ENCODE results near the gene TUBB2B. TPM values are rescaled to one million over a fixed set of nuclear protein-coding genes. Genes with fewer than 3 reads are reported as not detected.

The TUBB2B gene
- total and polyA plus RNA-seq, 2 donors: 4.3 to 6.8 TPM

DNA sequence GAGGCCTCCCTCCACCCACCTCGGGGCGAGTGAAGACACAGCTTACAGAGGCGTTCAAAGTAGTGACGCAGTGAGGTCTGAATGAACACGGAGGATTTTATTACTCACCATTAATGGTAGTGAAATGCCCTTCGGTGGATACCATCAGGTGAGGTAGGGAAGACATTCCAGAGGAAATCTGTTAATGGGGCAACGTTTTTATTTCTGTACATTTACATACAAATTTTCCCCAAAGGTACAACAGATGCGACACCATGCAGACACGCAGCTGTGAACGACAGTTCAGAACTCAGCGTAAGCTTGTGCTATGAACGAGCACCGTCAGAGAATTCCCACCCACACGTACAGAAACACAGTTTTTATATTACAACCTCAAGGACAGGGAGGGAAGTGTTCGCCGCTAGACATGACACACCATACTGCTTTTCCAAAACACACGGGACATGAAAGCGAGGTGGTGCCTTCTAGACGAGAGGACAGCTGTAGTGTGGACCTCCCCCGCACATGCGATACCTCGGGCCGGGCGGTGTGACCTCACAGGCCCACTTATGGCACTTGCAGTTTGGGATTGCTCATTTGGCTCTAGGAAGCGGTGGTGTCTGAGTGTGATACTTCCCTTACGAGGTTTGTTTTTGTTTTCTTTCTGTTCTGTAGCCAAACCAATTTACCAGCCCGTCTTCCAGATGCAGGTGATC is 42.0 kb upstream of the TUBB2B start:
- Histone ChIP-seq H3K9me3 (ENCODE audit: control insufficient read depth in 2 of 2, insufficient read depth in 1 of 2, low read length in 1 of 2) (no peaks in the 10 kb centered on the region), H3K4me1 (ENCODE audit: control insufficient read depth in 2 of 2, insufficient read depth in 2 of 2, low read length in 2 of 2) (peaks cover 3 to 6% of the 10 kb centered on the region in 2 donors), H3K27ac (ENCODE audit: low read depth in 1 of 2, low read length in 1 of 2) (no peak overlapping the region), H3K27me3 (ENCODE audit: control insufficient read depth in 2 of 2, insufficient read depth in 1 of 2, low read length in 1 of 2) (no peaks in the 10 kb centered on the region), H3K36me3 (ENCODE audit: control insufficient read depth in 2 of 2, insufficient read depth in 2 of 2, low read length in 1 of 2) (peaks cover 28 to 69% of the 10 kb centered on the region in 2 donors), H3K4me3 (ENCODE audit: low read length in 2 of 2) (no peak overlapping the region)
- WGBS: 92% methylated on average over 27 of the region's 27 CpGs
- no peak for DNase-seq (ENCODE audit: low read depth in 6 of 9, low spot score in 9 of 9)

DNA sequence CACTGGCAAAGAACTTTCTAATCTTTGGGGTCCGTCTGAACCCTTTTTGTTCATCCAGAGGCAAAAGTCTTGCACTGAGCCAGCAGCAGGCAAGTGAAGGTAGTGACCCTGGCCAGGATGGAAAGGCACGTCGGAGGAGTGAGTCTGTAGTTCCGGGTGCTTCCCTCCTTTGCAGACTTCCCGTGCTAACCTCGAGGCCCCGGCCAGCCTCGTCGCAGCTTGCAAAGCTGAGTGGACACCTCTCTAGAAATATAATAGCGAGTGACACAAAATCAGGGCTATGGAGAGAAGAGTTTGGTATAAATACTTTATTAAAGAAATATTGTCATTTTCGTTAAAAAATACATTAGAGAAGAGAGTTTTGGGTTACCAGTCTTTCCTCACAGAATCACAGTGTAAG is 41.2 kb upstream of the TUBB2B start:
- peaks cover 36 to 73% of the 10 kb centered on the region in 2 donors for H3K36me3 ChIP-seq (ENCODE audit: control insufficient read depth in 2 of 2, insufficient read depth in 2 of 2, low read length in 1 of 2)
- DNase-seq (ENCODE audit: low read depth in 6 of 9, low spot score in 9 of 9): no peak
- 96% methylated on average over 11 of the region's 11 CpGs for WGBS
- no peaks in the 10 kb centered on the region for H3K27me3 ChIP-seq (ENCODE audit: control insufficient read depth in 2 of 2, insufficient read depth in 1 of 2, low read length in 1 of 2)
- peaks cover 10 to 13% of the 10 kb centered on the region in 2 donors for H3K4me1 ChIP-seq (ENCODE audit: control insufficient read depth in 2 of 2, insufficient read depth in 2 of 2, low read length in 2 of 2)
- no peak overlapping the region for H3K4me3 ChIP-seq (ENCODE audit: low read length in 2 of 2)
- H3K9me3 ChIP-seq (ENCODE audit: control insufficient read depth in 2 of 2, insufficient read depth in 1 of 2, low read length in 1 of 2): no peaks in the 10 kb centered on the region
- no peak overlapping the region for H3K27ac ChIP-seq (ENCODE audit: low read depth in 1 of 2, low read length in 1 of 2)

DNA sequence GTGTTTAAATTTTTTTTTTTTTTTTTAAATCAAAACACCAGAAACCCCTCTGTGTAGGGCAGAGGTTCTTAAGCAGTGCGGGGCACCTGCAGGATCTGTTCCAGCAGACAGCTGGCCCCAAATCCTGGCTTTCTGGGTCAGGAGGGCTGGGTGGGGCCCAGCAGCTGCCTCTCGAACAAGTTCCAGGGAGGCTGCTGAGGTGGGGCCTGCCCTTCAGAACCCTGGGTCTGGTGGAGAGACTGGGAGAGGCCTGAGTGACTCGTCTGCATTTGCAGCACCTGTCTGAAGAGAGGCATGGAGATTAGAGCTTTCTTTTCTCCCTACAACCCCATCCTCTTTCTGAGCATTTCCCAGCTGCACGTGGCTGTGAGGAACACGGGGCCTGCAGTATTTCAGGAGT is 39.7 kb upstream of the TUBB2B start:
- H3K4me1 ChIP-seq (ENCODE audit: control insufficient read depth in 2 of 2, insufficient read depth in 2 of 2, low read length in 2 of 2): peaks cover 24 to 28% of the 10 kb centered on the region in 2 donors
- no peak overlapping the region for H3K27ac ChIP-seq (ENCODE audit: low read depth in 1 of 2, low read length in 1 of 2)
- 74% methylated on average over 5 of the region's 5 CpGs for WGBS
- no peaks in the 10 kb centered on the region for H3K27me3 ChIP-seq (ENCODE audit: control insufficient read depth in 2 of 2, insufficient read depth in 1 of 2, low read length in 1 of 2)
- no peaks in the 10 kb centered on the region for H3K9me3 ChIP-seq (ENCODE audit: control insufficient read depth in 2 of 2, insufficient read depth in 1 of 2, low read length in 1 of 2)
- DNase-seq (ENCODE audit: low read depth in 6 of 9, low spot score in 9 of 9): no peak
- H3K4me3 ChIP-seq (ENCODE audit: low read length in 2 of 2): no peak overlapping the region
- peaks cover 32 to 69% of the 10 kb centered on the region in 2 donors for H3K36me3 ChIP-seq (ENCODE audit: control insufficient read depth in 2 of 2, insufficient read depth in 2 of 2, low read length in 1 of 2)

DNA sequence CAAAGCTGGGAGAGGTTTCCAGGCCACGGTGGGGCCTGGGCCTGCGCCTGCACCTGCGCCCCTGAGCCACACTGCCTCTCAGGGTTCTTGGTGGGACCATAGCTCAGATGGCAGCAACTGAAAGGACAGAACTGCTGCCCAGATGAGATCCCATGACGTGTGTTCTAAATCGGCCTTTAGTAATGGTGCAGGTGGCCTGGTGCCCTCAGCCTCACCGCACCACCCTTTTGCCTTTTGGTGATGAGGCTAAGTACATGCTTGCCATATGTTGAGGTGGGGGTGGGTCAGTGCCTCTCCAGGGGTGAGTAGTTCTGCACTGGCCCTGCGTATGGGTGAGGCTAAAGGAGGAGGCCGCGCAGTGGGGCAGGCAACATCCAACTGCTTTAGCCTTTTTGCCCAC is 38.7 kb upstream of the TUBB2B start:
- 65% methylated on average over 9 of the region's 9 CpGs for WGBS
- Histone ChIP-seq H3K27me3 (ENCODE audit: control insufficient read depth in 2 of 2, insufficient read depth in 1 of 2, low read length in 1 of 2) (no peaks in the 10 kb centered on the region), H3K4me1 (ENCODE audit: control insufficient read depth in 2 of 2, insufficient read depth in 2 of 2, low read length in 2 of 2) (peaks cover 31 to 38% of the 10 kb centered on the region in 2 donors), H3K9me3 (ENCODE audit: control insufficient read depth in 2 of 2, insufficient read depth in 1 of 2, low read length in 1 of 2) (no peaks in the 10 kb centered on the region), H3K4me3 (ENCODE audit: low read length in 2 of 2) (no peak overlapping the region), H3K27ac (ENCODE audit: low read depth in 1 of 2, low read length in 1 of 2) (no peak overlapping the region), H3K36me3 (ENCODE audit: control insufficient read depth in 2 of 2, insufficient read depth in 2 of 2, low read length in 1 of 2) (peaks cover 22 to 63% of the 10 kb centered on the region in 2 donors)
- no peak for DNase-seq (ENCODE audit: low read depth in 6 of 9, low spot score in 9 of 9)

DNA sequence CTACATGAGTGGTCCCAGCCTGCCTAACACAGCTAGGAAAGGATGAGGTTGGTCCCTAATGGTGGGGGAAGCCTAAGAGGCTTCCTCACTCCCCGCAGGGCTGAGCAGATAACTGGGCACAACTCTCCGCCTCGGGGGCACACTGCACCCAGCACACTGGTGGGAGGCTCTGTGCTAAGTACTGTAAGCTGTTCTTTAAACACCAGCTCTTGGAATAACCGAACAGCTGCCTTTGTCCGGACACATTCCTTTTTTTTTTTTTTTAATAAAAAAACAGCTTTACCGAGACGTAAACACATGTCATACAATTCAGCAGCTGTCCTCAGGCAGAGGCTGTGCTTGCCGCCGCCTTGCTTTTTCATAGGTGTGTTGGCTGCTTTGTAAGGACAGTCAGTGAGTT is 38.2 kb upstream of the TUBB2B start:
- Histone ChIP-seq H3K27ac (ENCODE audit: low read depth in 1 of 2, low read length in 1 of 2) (no peak overlapping the region), H3K4me3 (ENCODE audit: low read length in 2 of 2) (no peak overlapping the region), H3K4me1 (ENCODE audit: control insufficient read depth in 2 of 2, insufficient read depth in 2 of 2, low read length in 2 of 2) (peaks cover 33 to 43% of the 10 kb centered on the region in 2 donors), H3K36me3 (ENCODE audit: control insufficient read depth in 2 of 2, insufficient read depth in 2 of 2, low read length in 1 of 2) (peaks cover 19 to 59% of the 10 kb centered on the region in 2 donors), H3K27me3 (ENCODE audit: control insufficient read depth in 2 of 2, insufficient read depth in 1 of 2, low read length in 1 of 2) (no peaks in the 10 kb centered on the region), H3K9me3 (ENCODE audit: control insufficient read depth in 2 of 2, insufficient read depth in 1 of 2, low read length in 1 of 2) (no peaks in the 10 kb centered on the region)
- no peak for DNase-seq (ENCODE audit: low read depth in 6 of 9, low spot score in 9 of 9)
- WGBS: 69% methylated on average over 9 of the region's 9 CpGs

DNA sequence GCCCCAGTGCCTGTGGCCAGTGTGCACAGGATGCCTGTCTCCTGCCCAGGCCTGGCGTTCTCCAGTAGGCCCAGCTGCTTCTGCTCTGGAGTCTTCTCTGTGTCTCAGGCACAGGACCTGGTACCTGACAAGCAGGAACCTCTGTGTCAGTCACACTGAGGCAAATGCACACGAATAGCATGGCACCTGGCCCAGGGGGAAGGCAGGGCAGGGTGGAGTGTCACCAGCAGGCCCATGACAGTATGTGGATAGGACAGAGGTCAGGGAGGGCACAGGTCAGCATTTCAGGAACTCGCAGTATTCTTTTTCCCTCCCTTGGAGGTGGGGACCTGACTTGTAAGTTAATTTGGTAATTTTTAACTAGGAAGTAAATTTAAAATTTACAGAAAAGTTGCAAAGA is 36.9 kb upstream of the TUBB2B start:
- no peak for DNase-seq (ENCODE audit: low read depth in 6 of 9, low spot score in 9 of 9)
- Histone ChIP-seq H3K9me3 (ENCODE audit: control insufficient read depth in 2 of 2, insufficient read depth in 1 of 2, low read length in 1 of 2) (no peaks in the 10 kb centered on the region), H3K4me1 (ENCODE audit: control insufficient read depth in 2 of 2, insufficient read depth in 2 of 2, low read length in 2 of 2) (peaks cover 36 to 56% of the 10 kb centered on the region in 2 donors), H3K27me3 (ENCODE audit: control insufficient read depth in 2 of 2, insufficient read depth in 1 of 2, low read length in 1 of 2) (no peaks in the 10 kb centered on the region), H3K36me3 (ENCODE audit: control insufficient read depth in 2 of 2, insufficient read depth in 2 of 2, low read length in 1 of 2) (peaks cover 9 to 46% of the 10 kb centered on the region in 2 donors), H3K4me3 (ENCODE audit: low read length in 2 of 2) (no peak overlapping the region), H3K27ac (ENCODE audit: low read depth in 1 of 2, low read length in 1 of 2) (no peak overlapping the region)
- WGBS: 95% methylated on average over 3 of the region's 3 CpGs

DNA sequence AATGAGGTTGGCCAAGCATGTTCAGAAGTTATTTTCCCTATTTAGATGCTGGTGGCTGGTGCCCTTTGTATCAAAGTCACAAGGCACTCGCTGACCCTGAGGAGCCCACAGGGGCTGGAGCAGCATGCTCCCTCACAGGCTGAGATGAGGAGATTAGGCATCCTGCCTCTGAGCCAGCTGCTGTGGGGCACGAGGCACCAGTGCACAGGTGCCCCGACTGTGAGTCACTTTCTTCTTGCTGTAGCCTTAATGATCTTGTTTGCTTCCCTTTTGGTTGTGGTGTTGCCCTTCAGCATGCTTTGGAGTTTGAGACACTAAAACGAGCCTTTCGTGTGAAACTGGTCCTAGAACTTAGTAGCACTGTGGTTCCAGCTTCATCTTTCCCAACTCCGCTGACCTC is 35.6 kb upstream of the TUBB2B start:
- H3K4me3 ChIP-seq (ENCODE audit: low read length in 2 of 2): no peak overlapping the region
- peaks cover 0 to 4% of the 10 kb centered on the region in 2 donors for H3K27me3 ChIP-seq (ENCODE audit: control insufficient read depth in 2 of 2, insufficient read depth in 1 of 2, low read length in 1 of 2)
- H3K9me3 ChIP-seq (ENCODE audit: control insufficient read depth in 2 of 2, insufficient read depth in 1 of 2, low read length in 1 of 2): no peaks in the 10 kb centered on the region
- H3K27ac ChIP-seq (ENCODE audit: low read depth in 1 of 2, low read length in 1 of 2): peak overlapping the region in 1 of 2 donors; percentile 71
- peak in 3 of 9 donors; percentile 42 to 57 (median 55) for DNase-seq (ENCODE audit: low read depth in 6 of 9, low spot score in 9 of 9)
- H3K4me1 ChIP-seq (ENCODE audit: control insufficient read depth in 2 of 2, insufficient read depth in 2 of 2, low read length in 2 of 2): peaks cover 39 to 61% of the 10 kb centered on the region in 2 donors
- H3K36me3 ChIP-seq (ENCODE audit: control insufficient read depth in 2 of 2, insufficient read depth in 2 of 2, low read length in 1 of 2): peaks cover 9 to 34% of the 10 kb centered on the region in 2 donors
- WGBS: 26% methylated on average over 6 of the region's 6 CpGs

DNA sequence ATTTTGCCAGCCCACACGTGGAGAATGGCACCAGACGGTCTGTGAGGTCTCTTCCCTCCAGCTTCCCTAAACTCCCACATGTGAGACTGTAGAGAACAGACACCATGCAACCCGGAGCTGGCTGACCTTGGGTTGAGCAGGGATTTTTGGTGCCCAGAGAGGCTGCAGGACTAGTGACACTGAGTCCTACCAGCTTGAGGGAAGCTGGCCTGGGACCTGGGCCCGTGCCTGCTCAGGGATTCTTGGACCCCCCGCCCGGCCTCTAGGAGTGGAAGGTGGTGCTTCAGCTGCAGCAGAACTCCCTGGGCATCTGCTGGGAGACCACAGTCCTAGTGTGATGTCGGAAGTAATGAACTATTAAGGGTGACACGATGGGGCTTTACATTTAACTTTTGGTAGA is 34.5 kb upstream of the TUBB2B start:
- no peak for DNase-seq (ENCODE audit: low read depth in 6 of 9, low spot score in 9 of 9)
- peaks cover 39 to 61% of the 10 kb centered on the region in 2 donors for H3K4me1 ChIP-seq (ENCODE audit: control insufficient read depth in 2 of 2, insufficient read depth in 2 of 2, low read length in 2 of 2)
- 89% methylated on average over 8 of the region's 8 CpGs for WGBS
- no peaks in the 10 kb centered on the region for H3K9me3 ChIP-seq (ENCODE audit: control insufficient read depth in 2 of 2, insufficient read depth in 1 of 2, low read length in 1 of 2)
- peaks cover 9 to 30% of the 10 kb centered on the region in 2 donors for H3K36me3 ChIP-seq (ENCODE audit: control insufficient read depth in 2 of 2, insufficient read depth in 2 of 2, low read length in 1 of 2)
- no peak overlapping the region for H3K27ac ChIP-seq (ENCODE audit: low read depth in 1 of 2, low read length in 1 of 2)
- no peak overlapping the region for H3K4me3 ChIP-seq (ENCODE audit: low read length in 2 of 2)
- H3K27me3 ChIP-seq (ENCODE audit: control insufficient read depth in 2 of 2, insufficient read depth in 1 of 2, low read length in 1 of 2): peaks cover 0 to 12% of the 10 kb centered on the region in 2 donors

DNA sequence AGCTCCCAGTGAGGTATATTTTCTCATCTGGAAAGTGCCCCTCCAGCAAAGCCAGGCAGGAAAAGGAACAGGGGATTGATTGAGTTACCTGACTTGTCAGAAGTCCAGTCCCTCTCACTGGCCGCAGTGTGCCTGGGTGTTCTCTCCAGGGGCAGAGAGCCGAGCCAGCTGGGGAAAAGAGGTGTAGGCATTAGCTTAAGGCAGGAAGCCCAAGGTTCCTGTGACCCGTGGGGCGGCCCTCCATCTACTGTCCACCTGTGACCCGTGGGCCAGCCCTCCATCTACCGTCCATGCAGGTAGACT is 34.0 kb upstream of the TUBB2B start:
- Histone ChIP-seq H3K4me3 (ENCODE audit: low read length in 2 of 2) (no peak overlapping the region), H3K27me3 (ENCODE audit: control insufficient read depth in 2 of 2, insufficient read depth in 1 of 2, low read length in 1 of 2) (peaks cover 0 to 17% of the 10 kb centered on the region in 2 donors), H3K27ac (ENCODE audit: low read depth in 1 of 2, low read length in 1 of 2) (no peak overlapping the region), H3K9me3 (ENCODE audit: control insufficient read depth in 2 of 2, insufficient read depth in 1 of 2, low read length in 1 of 2) (no peaks in the 10 kb centered on the region), H3K4me1 (ENCODE audit: control insufficient read depth in 2 of 2, insufficient read depth in 2 of 2, low read length in 2 of 2) (peaks cover 39 to 61% of the 10 kb centered on the region in 2 donors), H3K36me3 (ENCODE audit: control insufficient read depth in 2 of 2, insufficient read depth in 2 of 2, low read length in 1 of 2) (peaks cover 9 to 30% of the 10 kb centered on the region in 2 donors)
- WGBS: 96% methylated on average over 6 of the region's 6 CpGs
- no peak for DNase-seq (ENCODE audit: low read depth in 6 of 9, low spot score in 9 of 9)

All from thymus (tissue), 11 donors.